Fibroblast of the conjunctiva (primary cell): ENCODE results near the gene TMEM201.

ENCODE experiments used
- DNase-seq: peaks from one replicate; pipeline ENCODE4 v3.0.0-alpha.2; 2010; ENCODE audit warnings: low read depth

Gene TMEM201

GRCh38 chr1:9580942-9581341, 7.8 kb upstream of the TMEM201 start:
- no peak for DNase-seq

GRCh38 chr1:9586147-9586766, 2.5 kb upstream of the TMEM201 start:
- DNase-seq, result no peak

GRCh38 chr1:9589144-9589718, 520 bp downstream of the TMEM201 start:
- DNase-seq, result no peak

GRCh38 chr1:9589719-9590157, 1.0 kb downstream of the TMEM201 start:
- no peak for DNase-seq

GRCh38 chr1:9590201-9590600, 1.5 kb downstream of the TMEM201 start:
- DNase-seq, result no peak

GRCh38 chr1:9590945-9591668, 2.4 kb downstream of the TMEM201 start:
- no peak for DNase-seq

GRCh38 chr1:9591669-9592509, 3.2 kb downstream of the TMEM201 start:
- DNase-seq, result no peak

- DNase-seq, result no peak
Measured at GRCh38 chr1:9592510-9593075, 3.9 kb downstream of the TMEM201 start.

- no peak for DNase-seq
Measured at GRCh38 chr1:9593147-9593491, 4.4 kb downstream of the TMEM201 start.

GRCh38 chr1:9593492-9594465, 5.1 kb downstream of the TMEM201 start:
- no peak for DNase-seq

- DNase-seq, result no peak
Measured at GRCh38 chr1:9594471-9595155, 5.9 kb downstream of the TMEM201 start.

- DNase-seq, result no peak
Measured at GRCh38 chr1:9595156-9595967, 6.7 kb downstream of the TMEM201 start.

GRCh38 chr1:9595968-9596340, 7.2 kb downstream of the TMEM201 start:
- DNase-seq, result no peak

- no peak for DNase-seq
Measured at GRCh38 chr1:9596415-9597123, 7.9 kb downstream of the TMEM201 start.

GRCh38 chr1:9597361-9598315, 8.9 kb downstream of the TMEM201 start:
- DNase-seq, result no peak

GRCh38 chr1:9598316-9598700, 9.6 kb downstream of the TMEM201 start:
- DNase-seq, result no peak

GRCh38 chr1:9599741-9600140, 11.0 kb downstream of the TMEM201 start:
- no peak for DNase-seq
